NOMO-1 treated with DMSO at 0.1 percent for 48 hours (cell line): ENCODE data around the gene NQO2.
A peak's percentile ranks its signal among the peaks of the same experiment; 100 is the strongest.

Experiments
- DNase-seq: peaks from one replicate; lab custom pipeline; 2025; ENCODE audit not compliant: unreplicated experiment; lab: John Stamatoyannopoulos, UW

Gene NQO2

GRCh38 chr6:3068329-3069214, 68.9 kb downstream of the NQO2 start, which contains the start of gene RIPK1:
RIPK1 (plus strand) TSS chr6:3068494; CDS start chr6:3076824, 8,330 bp downstream.
- peak; percentile 83 for DNase-seq
